SH-SY5Y (cell line): ENCODE results near the gene DPH1.

Experiments
- GATA2 ChIP-seq: IDR thresholded peaks from 2 replicates; pipeline ENCODE4 v1.6.1; 2011; ENCODE audit warnings: mild to moderate bottlenecking, low read depth, low read length
- GATA3 ChIP-seq: IDR thresholded peaks from 2 replicates; pipeline ENCODE4 v1.6.1; 2011; ENCODE audit warnings: low read depth, mild to moderate bottlenecking, low read length, moderate library complexity

DNA sequence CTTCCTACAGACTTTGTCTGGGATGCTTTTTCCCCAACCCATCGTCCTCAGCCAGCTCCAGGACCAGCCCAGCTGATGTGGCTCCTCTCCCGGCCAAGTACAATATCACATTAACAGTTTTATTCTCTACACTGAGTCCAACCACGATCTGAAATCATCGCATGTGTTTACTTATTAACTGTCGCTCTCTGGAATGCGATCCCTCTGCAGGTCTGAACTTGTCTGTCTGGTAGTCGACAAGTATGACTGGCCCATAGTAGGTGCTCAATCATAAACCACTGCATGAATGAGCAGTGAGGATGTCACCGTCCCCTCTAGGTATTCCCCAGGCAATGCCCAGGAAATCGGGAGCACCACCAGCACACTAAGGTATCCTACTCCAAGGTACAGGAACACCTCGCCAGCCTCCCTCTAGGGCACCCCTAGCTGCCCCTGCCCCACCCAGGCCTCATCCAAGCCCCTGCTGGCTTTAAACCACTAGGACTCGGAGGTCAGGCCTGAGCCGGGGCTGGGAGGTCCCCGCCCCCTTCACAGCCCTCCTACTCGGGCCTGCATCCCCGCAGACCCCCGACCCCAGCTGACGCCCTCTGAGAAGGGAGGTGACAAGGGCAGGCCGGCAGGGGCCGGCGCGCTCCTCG, 32.5 kb upstream of the DPH1 start:
- TF ChIP-seq GATA2 (no peak), GATA3 (no peak)
